ENCODE results near the gene SERPINA7. TPM values are rescaled to one million over a fixed set of nuclear protein-coding genes. Genes with fewer than 3 reads are reported as not detected.
A peak's percentile ranks its signal among the peaks of the same experiment; 100 is the strongest.

The SERPINA7 gene
- total RNA-seq, 1 experiment from 2014 or later = not detected

DNA sequence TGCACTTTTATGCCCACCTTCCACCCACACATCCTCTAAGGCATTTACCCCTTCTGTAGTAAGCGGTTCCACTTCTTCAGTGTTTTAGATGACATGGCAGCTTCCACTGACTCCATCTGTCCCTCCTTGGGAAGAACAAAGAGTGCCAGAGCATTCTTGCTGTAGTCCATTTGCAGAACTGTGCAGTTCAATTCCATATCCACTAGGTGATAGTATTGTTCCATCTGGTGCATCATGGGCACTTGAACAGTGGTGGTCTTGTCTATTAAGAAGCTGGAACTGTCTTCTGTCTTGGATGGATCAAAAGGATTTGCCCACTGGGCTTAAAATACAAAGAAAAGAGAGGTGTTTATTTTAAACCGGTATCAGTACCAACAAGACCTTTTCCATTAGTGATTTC, 3.5 kb downstream of the SERPINA7 start:
- peaks cover 94% of the 10 kb centered on the region for H3K27me3 Mint-ChIP-seq (ENCODE audit: insufficient read depth, unreplicated experiment)
- POLR2A ChIA-PET = no interaction called here
- H3K9me3 Mint-ChIP-seq (ENCODE audit: unreplicated experiment) = no peaks in the 10 kb centered on the region
- intact Hi-C loops (cut with micrococcal nuclease) = loop anchor here (5.0 kb wide), 1 partner anchor 362 kb away; no protein-coding TSS in a partner anchor
- no peak overlapping the region for H3K27ac Mint-ChIP-seq (ENCODE audit: low read depth, unreplicated experiment)
- no TSS peak for BruUV-seq (replicated peaks)
- no peaks in the 10 kb centered on the region for H3K4me1 Mint-ChIP-seq (ENCODE audit: insufficient read depth, unreplicated experiment)
- CTCF ChIA-PET = interaction anchor here (1.0 to 1.2 kb wide), 2 partner anchors 56 to 57 kb away, joined by 3 read pairs; no protein-coding TSS in a partner anchor
- TF ChIP-seq, protein P1, sequence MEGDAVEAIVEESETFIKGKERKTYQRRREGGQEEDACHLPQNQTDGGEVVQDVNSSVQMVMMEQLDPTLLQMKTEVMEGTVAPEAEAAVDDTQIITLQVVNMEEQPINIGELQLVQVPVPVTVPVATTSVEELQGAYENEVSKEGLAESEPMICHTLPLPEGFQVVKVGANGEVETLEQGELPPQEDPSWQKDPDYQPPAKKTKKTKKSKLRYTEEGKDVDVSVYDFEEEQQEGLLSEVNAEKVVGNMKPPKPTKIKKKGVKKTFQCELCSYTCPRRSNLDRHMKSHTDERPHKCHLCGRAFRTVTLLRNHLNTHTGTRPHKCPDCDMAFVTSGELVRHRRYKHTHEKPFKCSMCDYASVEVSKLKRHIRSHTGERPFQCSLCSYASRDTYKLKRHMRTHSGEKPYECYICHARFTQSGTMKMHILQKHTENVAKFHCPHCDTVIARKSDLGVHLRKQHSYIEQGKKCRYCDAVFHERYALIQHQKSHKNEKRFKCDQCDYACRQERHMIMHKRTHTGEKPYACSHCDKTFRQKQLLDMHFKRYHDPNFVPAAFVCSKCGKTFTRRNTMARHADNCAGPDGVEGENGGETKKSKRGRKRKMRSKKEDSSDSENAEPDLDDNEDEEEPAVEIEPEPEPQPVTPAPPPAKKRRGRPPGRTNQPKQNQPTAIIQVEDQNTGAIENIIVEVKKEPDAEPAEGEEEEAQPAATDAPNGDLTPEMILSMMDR (IDR thresholded peaks at IDR 0.05; ENCODE audit: unreplicated experiment) = peak; percentile 12
- no peak overlapping the region for H3K4me3 Mint-ChIP-seq (ENCODE audit: unreplicated experiment)
- H3K36me3 Mint-ChIP-seq (ENCODE audit: insufficient read depth, unreplicated experiment) = no peaks in the 10 kb centered on the region
- no peak for DNase-seq (ENCODE audit: unreplicated experiment)

DNA sequence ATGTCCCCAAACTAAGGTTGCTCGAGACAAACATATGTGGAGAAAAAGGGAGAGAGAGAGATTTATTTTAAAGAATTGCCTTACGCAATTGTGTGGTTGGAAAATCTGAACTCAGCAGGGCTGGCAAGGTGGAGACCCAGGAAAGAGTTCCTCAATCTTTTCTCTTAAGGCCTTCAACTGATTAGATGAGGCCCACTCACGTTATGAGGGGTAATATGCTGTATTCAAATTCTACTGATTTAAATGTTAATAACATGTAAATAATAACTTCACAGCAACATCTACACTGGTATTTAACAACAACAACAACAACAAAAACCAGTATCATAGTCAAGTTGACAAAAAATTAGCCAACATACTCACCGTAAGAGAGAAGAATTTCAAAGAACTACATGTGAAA, 14.6 kb downstream of the SERPINA7 start:
- DNase-seq (ENCODE audit: unreplicated experiment) = no peak
- Mint-ChIP-seq H3K27me3 (ENCODE audit: insufficient read depth, unreplicated experiment) (peaks cover 38% of the 10 kb centered on the region), H3K9me3 (ENCODE audit: unreplicated experiment) (peaks cover 5% of the 10 kb centered on the region), H3K4me3 (ENCODE audit: unreplicated experiment) (no peak overlapping the region), H3K27ac (ENCODE audit: low read depth, unreplicated experiment) (no peak overlapping the region), H3K36me3 (ENCODE audit: insufficient read depth, unreplicated experiment) (no peaks in the 10 kb centered on the region), H3K4me1 (ENCODE audit: insufficient read depth, unreplicated experiment) (no peaks in the 10 kb centered on the region)
- intact Hi-C loops (cut with micrococcal nuclease) = no loop called here
- POLR2A ChIA-PET = no interaction called here
- no TSS peak for BruUV-seq (replicated peaks)
- TF ChIP-seq, protein P1 (IDR thresholded peaks at IDR 0.05; ENCODE audit: unreplicated experiment) = no peak
- CTCF ChIA-PET = interaction anchor here (1.9 kb wide), 1 partner anchor 16 kb away, joined by 8 read pairs; no protein-coding TSS in a partner anchor

DNA sequence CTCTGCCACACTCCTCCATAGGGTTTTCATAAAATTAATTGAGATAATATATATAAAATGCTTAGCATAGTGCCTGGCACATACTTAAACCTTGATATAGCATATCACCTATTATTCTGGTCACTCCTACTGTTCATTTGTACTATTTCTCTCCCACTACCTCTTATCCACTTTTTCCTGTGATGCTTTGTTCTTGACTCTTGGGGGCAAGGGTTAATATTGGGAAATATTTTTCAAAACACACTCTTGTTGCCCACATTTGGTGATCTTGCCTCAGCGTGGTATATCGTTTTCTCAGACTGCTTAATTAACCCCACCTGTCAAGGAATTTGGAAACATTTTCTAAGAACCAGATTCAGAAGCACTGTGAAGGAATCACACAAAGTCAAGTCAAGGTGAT, 16.3 kb downstream of the SERPINA7 start:
- no TSS peak for BruUV-seq (replicated peaks)
- Mint-ChIP-seq H3K27ac (ENCODE audit: low read depth, unreplicated experiment) (no peak overlapping the region), H3K36me3 (ENCODE audit: insufficient read depth, unreplicated experiment) (no peaks in the 10 kb centered on the region), H3K4me3 (ENCODE audit: unreplicated experiment) (no peak overlapping the region), H3K27me3 (ENCODE audit: insufficient read depth, unreplicated experiment) (peaks cover 29% of the 10 kb centered on the region), H3K4me1 (ENCODE audit: insufficient read depth, unreplicated experiment) (no peaks in the 10 kb centered on the region), H3K9me3 (ENCODE audit: unreplicated experiment) (peaks cover 5% of the 10 kb centered on the region)
- intact Hi-C loops (cut with micrococcal nuclease) = no loop called here
- TF ChIP-seq, protein P1 (IDR thresholded peaks at IDR 0.05; ENCODE audit: unreplicated experiment) = no peak
- ChIA-PET CTCF (no interaction called here), POLR2A (interaction anchor here (0.5 kb wide), 1 partner anchor 13 kb away, joined by 3 read pairs; no protein-coding TSS in a partner anchor)
- DNase-seq (ENCODE audit: unreplicated experiment) = no peak

DNA sequence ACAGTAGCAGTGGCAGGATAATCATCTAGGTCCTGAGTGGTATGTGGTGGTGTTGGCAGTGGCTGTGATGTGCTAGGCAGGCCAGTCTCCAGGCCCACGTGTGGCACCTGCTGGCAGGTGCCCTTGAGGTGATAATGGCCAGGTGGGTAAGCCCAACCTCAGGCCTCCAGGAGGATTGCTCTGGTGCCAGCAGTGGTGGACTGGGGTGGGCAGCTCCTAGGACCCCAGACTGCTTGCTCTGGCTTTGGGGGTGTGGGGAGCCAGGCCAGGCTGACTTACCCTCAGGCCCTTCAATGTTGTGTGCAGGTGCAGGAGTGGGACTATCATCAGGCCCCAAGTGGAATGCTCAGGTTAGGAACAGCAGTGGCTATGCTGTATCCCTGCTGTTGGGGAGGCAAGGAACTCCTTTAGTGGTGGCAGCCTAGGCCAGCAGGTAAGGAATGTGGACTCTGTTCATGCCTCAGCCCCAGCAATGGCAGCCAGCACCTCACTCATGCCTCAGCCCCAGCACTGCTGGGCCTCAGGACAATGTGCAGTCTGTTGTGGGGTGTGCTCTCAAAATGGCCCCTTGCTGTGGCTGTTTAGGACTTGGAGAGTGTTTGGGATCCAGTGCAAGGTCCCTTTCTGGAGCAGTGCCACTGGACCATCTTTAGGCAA, 24.3 kb downstream of the SERPINA7 start:
- no peaks in the 10 kb centered on the region for H3K4me1 Mint-ChIP-seq (ENCODE audit: insufficient read depth, unreplicated experiment)
- TF ChIP-seq, protein P1 (IDR thresholded peaks at IDR 0.05; ENCODE audit: unreplicated experiment) = no peak
- no TSS peak for BruUV-seq (replicated peaks)
- ChIA-PET CTCF (no interaction called here), POLR2A (no interaction called here)
- no peak overlapping the region for H3K27ac Mint-ChIP-seq (ENCODE audit: low read depth, unreplicated experiment)
- H3K36me3 Mint-ChIP-seq (ENCODE audit: insufficient read depth, unreplicated experiment) = no peaks in the 10 kb centered on the region
- no peaks in the 10 kb centered on the region for H3K9me3 Mint-ChIP-seq (ENCODE audit: unreplicated experiment)
- DNase-seq (ENCODE audit: unreplicated experiment) = no peak
- intact Hi-C loops (cut with micrococcal nuclease) = no loop called here
- H3K4me3 Mint-ChIP-seq (ENCODE audit: unreplicated experiment) = no peak overlapping the region
- peaks cover 39% of the 10 kb centered on the region for H3K27me3 Mint-ChIP-seq (ENCODE audit: insufficient read depth, unreplicated experiment)

Data from MCF 10A (cell line).